ENCODE results near the gene ACTG1.

The ACTG1 gene

GRCh38 chr17:81492706-81493105 lies 19.9 kb downstream of the ACTG1 start:
- no peak for TF ChIP-seq CTCF (IDR thresholded peaks at IDR 0.05; ENCODE audit: unreplicated experiment in 3 of 3)

GRCh38 chr17:81492202-81492601 lies 20.4 kb downstream of the ACTG1 start:
- Mint-ChIP-seq H3K27ac (peak overlapping the region in 1 of 3 experiments; percentile 72), H3K4me1 (peaks cover 29% of the 10 kb centered on the region), H3K27me3 (ENCODE audit: low read depth) (peaks cover 25% of the 10 kb centered on the region), H3K36me3 (ENCODE audit: low read depth) (no peaks in the 10 kb centered on the region), H3K4me3 (no peak overlapping the region), H3K9me3 (no peaks in the 10 kb centered on the region)
- TF ChIP-seq CTCF (IDR thresholded peaks at IDR 0.05; ENCODE audit: unreplicated experiment in 3 of 3), result no peak

More at GRCh38 chr17:81492706-81493105, 19.9 kb downstream of the ACTG1 start:
- Mint-ChIP-seq H3K27me3 (ENCODE audit: low read depth) (peaks cover 25% of the 10 kb centered on the region), H3K9me3 (no peaks in the 10 kb centered on the region), H3K4me3 (no peak overlapping the region), H3K27ac (peak overlapping the region in 1 of 3 experiments; percentile 59), H3K36me3 (ENCODE audit: low read depth) (no peaks in the 10 kb centered on the region), H3K4me1 (peaks cover 29% of the 10 kb centered on the region)

- no peak for TF ChIP-seq CTCF (IDR thresholded peaks at IDR 0.05; ENCODE audit: unreplicated experiment in 3 of 3)
- Mint-ChIP-seq H3K36me3 (ENCODE audit: low read depth) (no peaks in the 10 kb centered on the region), H3K27me3 (ENCODE audit: low read depth) (peaks cover 25% of the 10 kb centered on the region), H3K9me3 (no peaks in the 10 kb centered on the region), H3K4me3 (no peak overlapping the region), H3K27ac (peak overlapping the region in 1 of 3 experiments; percentile 72), H3K4me1 (peaks cover 29% of the 10 kb centered on the region)
Measured at GRCh38 chr17:81491761-81492160, 20.8 kb downstream of the ACTG1 start.

GRCh38 chr17:81491181-81491581 lies 21.4 kb downstream of the ACTG1 start:
- Mint-ChIP-seq H3K27ac (peak overlapping the region; percentile 23 to 62 (median 26)), H3K9me3 (no peaks in the 10 kb centered on the region), H3K4me1 (peaks cover 33% of the 10 kb centered on the region), H3K36me3 (ENCODE audit: low read depth) (no peaks in the 10 kb centered on the region), H3K27me3 (ENCODE audit: low read depth) (peaks cover 25% of the 10 kb centered on the region), H3K4me3 (peak overlapping the region in 2 of 3 experiments; percentile 34 to 50)
- no peak for TF ChIP-seq CTCF (IDR thresholded peaks at IDR 0.05; ENCODE audit: unreplicated experiment in 3 of 3)

GRCh38 chr17:81489998-81490992 lies 22.3 kb downstream of the ACTG1 start:
- H3K4me3 Mint-ChIP-seq, result peak overlapping the region; percentile 81 to 90 (median 83)
- H3K27me3 Mint-ChIP-seq (ENCODE audit: low read depth), result peaks cover 25% of the 10 kb centered on the region

More at GRCh38 chr17:81489998-81490992, 22.3 kb downstream of the ACTG1 start:
- no peaks in the 10 kb centered on the region for H3K9me3 Mint-ChIP-seq
- peak overlapping the region; percentile 83 to 95 (median 92) for H3K27ac Mint-ChIP-seq
- H3K4me1 Mint-ChIP-seq, result peaks cover 36% of the 10 kb centered on the region
- no peak for TF ChIP-seq CTCF (IDR thresholded peaks at IDR 0.05; ENCODE audit: unreplicated experiment in 3 of 3)
- H3K36me3 Mint-ChIP-seq (ENCODE audit: low read depth), result no peaks in the 10 kb centered on the region
